Stimulated activated CD4-positive, alpha-beta T cell treated with anti-CD3 and anti-CD28 coated beads, Interleukin-1b, Interleukin-23, amount 100 ng/mL, for 1 hour (primary cell): ENCODE measurements around the gene TSEN54.

Experiments
- DNase-seq, 2 donors: peaks; one replicate each; pipeline ENCODE4 v3.0.0-alpha.2; 2020; ENCODE audit warnings: low read depth in 2 of 2

Gene TSEN54

DNA sequence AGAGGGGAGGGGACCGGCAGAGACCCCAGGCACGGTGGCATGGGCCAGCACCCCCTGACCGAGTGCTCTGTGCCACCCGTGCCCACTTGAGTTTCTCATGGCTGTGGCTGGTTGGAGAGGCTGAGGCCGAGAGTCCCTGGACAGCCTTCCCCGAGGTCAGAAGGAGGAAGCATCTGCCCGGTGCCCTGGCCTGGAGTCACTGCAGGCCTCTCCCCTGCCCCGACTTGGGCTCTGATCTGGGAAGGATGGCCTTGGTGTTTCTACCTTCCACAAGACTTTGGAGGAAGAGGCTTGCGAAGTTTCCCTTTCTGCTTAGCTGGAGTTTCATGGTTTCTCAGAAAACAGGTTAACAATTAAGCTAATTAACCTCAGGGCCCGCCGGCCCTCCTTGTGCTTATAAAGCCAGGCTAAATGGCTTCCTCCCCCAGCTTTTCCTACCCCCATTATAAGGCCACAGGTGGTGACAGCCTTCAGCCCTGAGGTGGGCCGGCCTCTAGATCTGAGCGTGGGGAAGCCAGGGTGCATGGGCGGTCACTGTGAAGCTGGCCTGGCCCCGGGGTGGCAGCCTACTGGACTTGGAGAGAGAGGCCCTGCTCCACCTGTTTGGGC, 26.5 kb downstream of the TSEN54 start:
- no peak for DNase-seq

DNA sequence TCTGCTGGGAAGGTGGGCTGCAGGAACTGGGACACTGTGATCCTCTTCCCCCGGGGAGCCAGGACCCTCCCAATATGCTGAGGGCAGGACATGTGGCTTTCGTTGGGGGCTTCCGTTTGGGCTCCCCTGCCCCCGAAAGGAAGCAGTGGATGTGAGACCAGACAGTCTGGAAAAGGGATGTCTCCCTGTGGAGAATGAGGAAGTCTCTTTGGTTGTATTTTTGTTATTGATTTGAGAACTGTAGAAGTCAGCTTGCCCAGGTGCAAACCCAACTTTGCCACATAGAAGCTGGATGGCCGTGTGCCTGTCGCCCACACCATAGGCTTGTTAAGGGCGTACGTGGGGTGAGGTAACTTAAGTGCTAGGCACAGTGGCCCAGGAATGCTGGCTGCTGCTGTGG, 27.9 kb downstream of the TSEN54 start:
- DNase-seq: no peak

- DNase-seq: no peak
Measured at GRCh38 chr17:75546181-75546580, 29.9 kb downstream of the TSEN54 start.

GRCh38 chr17:75547091-75547490, 30.8 kb downstream of the TSEN54 start:
- DNase-seq: no peak

DNA sequence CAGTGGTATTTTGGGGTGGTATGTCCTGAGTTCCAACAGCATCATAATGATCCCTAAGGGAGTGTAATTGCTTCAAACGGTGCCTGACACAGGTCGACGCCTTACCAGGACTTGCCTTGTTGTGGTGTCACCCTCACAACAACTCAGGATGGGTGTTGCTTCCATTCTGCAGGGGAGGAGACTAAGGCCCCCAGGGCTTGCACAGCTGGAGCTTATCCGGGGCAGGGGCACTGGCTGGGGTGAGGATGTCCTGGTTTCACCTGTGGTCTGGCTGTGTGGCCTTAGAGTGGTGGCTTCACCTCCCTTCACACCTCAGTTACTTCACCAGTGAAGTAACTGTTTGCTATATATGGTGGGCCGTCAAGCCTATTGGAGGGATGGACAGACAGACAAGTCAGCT, 32.5 kb downstream of the TSEN54 start:
- no peak for DNase-seq

GRCh38 chr17:75549246-75550138, 33.2 kb downstream of the TSEN54 start:
- DNase-seq: no peak

DNA sequence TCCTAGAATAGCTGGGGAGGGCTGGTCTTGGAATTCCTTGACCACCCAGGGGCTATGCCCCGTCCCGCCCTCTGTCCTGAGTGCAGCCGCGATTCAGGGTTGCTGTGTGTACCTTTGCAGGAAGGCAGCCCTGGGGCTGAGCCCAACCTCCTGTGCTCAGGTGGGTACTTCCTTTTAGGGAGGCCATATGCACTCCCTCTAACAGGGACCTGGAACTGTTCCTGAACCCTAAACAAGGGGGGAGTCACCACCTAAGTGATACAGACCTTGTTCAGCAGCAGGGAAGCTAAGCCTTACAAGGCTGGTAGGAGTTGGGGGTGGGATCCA, 33.8 kb downstream of the TSEN54 start:
- no peak for DNase-seq

DNA sequence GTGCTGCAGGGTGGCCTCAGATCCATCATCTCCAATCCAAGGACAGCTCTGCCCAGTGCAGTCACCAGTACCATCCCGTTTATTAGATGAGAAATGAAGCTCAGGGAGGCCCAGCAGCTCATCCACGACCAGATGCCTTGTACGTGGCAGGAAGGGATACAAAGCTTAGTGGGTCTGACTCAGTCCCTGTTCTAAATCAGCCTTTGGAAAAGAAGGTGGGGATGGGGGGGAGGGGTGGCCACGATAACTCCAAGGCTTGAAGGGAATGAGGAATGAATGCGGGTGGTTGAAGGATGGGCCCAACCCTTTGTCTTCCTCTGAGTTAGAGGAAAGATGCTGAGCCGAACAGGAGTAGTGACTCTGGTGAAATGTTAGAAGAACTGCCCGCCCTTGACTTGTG, 34.9 kb downstream of the TSEN54 start:
- no peak for DNase-seq

GRCh38 chr17:75552425-75553294, 36.3 kb downstream of the TSEN54 start:
- DNase-seq: no peak

GRCh38 chr17:75553295-75554110, 37.2 kb downstream of the TSEN54 start:
- no peak for DNase-seq

- DNase-seq: no peak
Measured at GRCh38 chr17:75555679-75556153, 39.4 kb downstream of the TSEN54 start.

DNA sequence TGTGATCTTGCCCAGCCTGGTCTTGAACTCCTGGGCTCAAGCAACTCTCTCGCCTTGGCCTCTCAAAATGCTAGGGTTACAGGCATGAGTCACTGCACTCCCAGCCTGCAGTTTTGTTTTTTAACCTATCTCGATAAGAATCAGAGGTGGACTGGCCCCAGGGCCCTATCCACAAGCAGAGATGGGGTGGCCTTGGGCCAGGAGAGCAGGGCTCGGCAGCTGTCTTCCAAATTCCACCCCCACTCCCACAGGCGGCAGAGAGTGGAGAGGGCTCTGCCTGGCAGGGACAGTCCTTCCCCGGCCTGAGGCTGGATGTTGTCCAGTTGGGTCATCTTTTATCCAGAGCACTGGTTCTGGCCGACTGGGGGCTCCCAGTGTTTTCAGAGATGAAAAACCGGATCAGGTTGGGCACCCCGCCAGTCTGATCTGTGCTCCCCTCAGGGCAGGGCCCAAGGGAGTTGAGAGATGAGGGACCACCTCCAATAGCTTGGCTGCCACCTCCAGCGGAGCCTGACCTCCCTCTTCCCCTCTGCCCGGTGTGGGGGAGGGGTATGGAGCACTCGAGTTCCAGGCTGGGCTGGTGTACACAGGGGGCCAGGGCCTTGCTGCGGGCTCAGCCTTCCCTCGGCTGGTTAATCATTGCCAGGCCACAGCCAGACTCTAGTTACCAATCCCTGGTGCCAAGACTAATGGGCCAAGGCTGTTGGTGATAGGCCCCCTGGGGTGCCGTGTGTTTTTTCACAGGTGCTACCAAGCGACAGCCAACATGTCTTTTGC, 40.9 kb downstream of the TSEN54 start:
- DNase-seq: no peak

DNA sequence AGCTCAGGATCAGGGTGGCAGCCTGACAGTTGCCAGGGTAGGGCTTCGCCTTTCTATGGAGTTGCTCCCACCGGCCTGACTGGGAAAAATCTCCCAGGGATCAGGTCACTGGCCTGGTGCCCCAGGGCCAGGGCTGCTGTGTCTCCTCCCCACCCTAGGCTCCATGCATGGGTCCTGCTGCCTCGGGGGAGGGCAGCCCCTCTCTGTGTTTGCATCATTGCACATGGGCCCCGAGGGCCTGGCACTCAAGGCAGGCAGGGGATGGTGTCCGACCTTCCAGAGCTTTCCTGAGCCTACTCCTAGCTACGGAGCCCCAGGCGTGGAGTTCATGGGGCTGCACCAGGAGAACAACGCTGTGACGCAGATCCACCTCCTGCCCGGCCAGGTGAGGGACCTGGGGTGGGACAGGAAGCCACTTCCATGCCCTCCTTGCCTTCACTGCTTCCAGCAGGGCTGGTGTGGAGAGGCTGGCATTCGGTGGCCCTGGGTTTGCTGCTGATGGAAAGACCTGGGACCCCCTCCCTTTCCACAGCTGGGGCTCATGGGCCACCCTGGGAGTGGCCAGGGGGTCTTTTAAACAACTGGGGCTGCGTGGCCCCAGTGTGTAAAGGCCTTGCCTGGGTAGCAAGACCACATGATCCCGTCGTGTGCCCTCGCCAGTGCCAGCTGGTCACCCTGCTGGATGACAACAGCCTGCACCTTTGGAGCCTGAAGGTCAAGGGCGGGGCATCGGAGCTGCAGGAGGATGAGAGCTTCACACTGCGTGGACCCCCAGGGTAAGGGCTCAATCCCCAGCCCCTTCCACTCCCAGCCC, 41.7 kb downstream of the TSEN54 start:
- no peak for DNase-seq

GRCh38 chr17:75558666-75559530, 42.6 kb downstream of the TSEN54 start:
- no peak for DNase-seq

DNA sequence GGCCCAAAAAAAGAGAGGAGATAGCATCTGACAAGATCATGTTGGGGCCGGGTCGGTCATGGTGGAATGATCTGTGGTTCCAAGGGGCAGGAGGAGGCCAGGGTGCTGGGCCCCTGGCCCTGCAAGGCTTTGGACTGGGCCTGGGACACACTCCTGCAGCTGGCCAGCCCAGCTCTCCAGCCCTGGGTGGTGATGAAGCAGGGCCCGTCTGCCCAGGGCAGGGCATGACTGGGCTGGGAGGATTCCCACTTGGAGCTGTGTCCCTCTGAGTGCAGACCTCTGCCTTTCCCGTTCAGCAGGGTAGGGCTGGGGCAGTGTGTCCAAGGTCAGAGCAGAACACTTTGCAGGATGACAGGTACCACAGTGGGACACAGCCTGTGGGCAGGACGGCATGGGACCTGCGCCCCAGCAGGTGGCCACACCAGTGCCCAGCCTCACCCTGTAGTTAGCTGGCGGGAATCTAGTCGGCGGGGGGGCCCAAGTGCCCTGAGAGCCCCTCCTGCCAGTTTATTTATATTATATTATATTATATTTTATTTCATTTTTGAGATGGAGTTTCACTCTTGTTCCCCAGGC, 43.7 kb downstream of the TSEN54 start:
- no peak for DNase-seq

DNA sequence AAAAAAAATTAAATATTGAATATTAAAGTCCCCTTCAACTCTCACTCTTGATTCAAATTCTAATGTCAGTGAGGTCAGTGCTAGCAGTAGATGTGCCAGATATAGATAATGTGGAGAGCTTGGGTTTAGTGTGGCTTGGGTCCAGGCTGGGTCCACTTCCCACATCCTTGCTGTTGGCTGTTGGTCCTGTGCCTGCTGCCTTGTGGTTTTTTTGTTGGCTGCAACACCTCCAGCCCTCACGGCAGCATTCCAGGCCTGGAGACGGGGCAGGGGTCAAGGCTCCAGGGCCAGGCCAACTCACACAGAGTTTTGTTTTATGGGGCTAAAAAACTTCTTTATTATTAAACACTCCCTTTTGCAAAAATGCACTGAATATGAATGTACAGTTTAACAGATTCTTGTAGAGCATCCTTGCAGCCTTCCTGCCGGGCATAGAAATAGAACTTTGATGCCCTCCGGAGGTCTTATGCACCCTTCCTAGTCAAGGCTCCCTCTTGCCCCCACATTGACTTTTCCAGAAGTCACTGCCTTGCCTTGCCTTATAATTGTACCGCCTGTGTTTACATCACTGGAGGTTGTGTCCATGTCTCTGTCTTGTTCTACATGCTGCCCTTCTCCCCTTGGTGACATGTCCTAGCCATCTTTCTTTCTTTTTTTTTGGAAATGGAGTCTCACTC, 45.7 kb downstream of the TSEN54 start:
- DNase-seq: no peak

DNA sequence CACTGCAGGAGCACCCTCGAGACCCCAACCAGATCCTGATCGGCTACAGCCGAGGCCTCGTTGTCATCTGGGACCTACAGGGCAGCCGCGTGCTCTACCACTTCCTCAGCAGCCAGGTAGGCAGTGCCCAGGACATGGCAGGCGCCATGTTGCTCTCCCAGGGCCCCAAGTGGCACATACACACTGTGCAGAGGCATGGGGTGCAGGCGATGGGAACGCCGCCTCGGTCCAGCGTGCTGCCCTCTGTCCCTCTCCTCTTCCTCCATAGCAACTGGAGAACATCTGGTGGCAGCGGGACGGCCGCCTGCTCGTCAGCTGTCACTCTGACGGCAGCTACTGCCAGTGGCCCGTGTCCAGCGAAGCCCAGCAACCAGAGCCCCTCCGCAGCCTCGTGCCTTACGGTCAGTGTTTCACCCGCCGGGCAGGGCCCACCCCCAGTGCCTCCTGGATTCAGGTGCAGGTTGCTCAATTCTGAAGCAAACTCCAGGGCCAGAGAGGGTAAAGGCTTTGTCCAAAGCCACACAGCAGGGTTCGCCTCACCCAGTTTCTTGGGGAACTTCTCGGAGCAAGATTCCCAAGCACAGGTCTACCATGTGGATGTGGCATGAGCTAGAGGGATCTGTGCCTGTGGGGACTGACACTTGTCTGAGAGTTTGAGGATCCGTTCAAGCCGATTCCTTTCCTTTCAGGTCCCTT, 46.9 kb downstream of the TSEN54 start:
- DNase-seq: no peak
